Measurements from ENCODE around the gene FBXO4. TPM values are rescaled to one million over a fixed set of nuclear protein-coding genes. Genes with fewer than 3 reads are reported as not detected.
"Not testable (repeated sequence)": the region's sequence is repeated elsewhere in the genome, so short reads cannot be mapped to it uniquely, and the experiment has no call there.

The FBXO4 gene
- polyA plus RNA-seq, 6 donors from 2014 or later, result 14.5 to 34.9 (median 26.4) TPM

DNA sequence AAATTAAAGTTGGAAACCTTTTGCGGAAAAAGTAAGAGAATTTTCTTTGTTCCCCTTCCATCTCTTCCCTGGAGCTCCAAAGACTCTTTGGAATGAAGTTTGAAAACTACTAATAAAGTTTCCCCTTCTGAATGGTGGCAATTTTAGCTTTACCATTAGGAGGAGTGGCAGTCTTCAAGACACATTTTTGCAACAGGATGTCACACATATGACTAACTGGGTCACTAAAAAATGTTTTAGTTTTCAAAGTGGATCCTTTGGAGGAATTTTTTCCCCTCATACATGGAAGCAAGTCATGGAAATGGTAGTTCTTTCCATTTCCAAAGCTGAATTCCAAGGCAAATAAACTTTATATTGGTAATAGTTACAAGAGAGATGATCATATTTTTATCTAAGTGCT lies 15.6 kb downstream of the FBXO4 start:
- Mint-ChIP-seq H3K27me3 (no peaks in the 10 kb centered on the region), H3K4me3 (no peak overlapping the region), H3K27ac (no peak overlapping the region), H3K36me3 (peaks cover 0 to 17% of the 10 kb centered on the region in 2 donors), H3K4me1 (no peaks in the 10 kb centered on the region), H3K9me3 (no peaks in the 10 kb centered on the region)
- no peak for DNase-seq
- no peak for ATAC-seq (ENCODE audit: low read depth in 2 of 2)

DNA sequence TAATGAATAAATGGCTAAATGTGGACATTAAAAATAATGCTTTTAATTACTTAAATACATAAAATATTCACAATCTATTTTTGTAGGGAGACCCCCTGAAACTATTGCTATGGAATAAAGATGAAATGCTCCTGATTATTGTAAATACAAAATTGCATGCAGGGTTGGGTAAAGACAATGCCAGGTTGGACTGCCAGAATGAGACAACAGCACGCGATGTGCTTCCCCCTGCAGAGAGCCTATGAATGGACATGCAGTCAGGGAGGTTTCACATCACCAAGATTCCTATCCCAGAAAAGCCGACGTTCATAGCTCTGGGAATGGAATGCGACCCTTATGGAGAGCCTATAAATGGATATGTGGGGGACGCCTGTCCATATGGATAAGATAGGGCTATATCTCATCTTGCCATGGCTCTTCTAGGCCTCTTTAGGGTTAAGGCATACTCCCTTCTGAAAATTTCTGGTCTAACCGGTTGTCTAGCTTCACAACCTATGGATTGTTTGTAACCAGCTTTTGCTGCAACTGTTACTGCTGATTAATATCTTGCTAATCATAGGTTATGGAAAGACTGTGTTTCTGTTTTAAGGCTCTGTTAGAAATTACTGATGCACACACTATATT lies 20.4 kb downstream of the FBXO4 start:
- ATAC-seq (ENCODE audit: low read depth in 2 of 2); H3K4me1 Mint-ChIP-seq; H3K27me3 Mint-ChIP-seq; DNase-seq; H3K4me3 Mint-ChIP-seq; H3K36me3 Mint-ChIP-seq: not testable (repeated sequence)
- H3K27ac Mint-ChIP-seq, result peak overlapping the region in 1 of 6 donors; percentile 36
- peaks cover 0 to 20% (median 1%) of the 10 kb centered on the region in 7 donors for H3K9me3 Mint-ChIP-seq

DNA sequence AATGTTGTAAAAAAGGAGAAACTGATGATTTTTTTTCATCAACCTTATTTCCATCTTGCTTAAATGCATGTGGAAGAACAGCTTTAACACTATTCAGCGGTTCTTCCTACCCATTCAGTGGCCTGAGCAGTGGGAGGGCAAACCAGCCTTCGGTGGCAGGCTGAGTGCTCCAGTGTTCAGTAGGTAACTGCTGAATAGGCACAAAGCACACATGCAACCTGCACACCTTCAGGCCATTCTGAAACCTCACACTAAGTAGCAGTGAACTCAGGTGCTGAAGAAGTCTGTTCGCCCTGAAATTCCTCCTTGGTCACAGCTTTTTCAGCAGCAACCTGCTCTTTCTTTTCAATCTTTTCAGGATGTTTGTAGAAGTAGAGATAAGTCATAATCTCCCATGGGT lies 26.1 kb downstream of the FBXO4 start:
- Mint-ChIP-seq H3K4me3 (no peak overlapping the region), H3K9me3 (peaks cover 0 to 30% (median 2%) of the 10 kb centered on the region in 7 donors), H3K4me1 (no peaks in the 10 kb centered on the region), H3K36me3 (peaks cover 5 to 6% of the 10 kb centered on the region in 2 donors), H3K27ac (no peak overlapping the region), H3K27me3 (peaks cover 0 to 13% (median 9%) of the 10 kb centered on the region in 3 donors)
- no peak for ATAC-seq (ENCODE audit: low read depth in 2 of 2)
- DNase-seq, result no peak

DNA sequence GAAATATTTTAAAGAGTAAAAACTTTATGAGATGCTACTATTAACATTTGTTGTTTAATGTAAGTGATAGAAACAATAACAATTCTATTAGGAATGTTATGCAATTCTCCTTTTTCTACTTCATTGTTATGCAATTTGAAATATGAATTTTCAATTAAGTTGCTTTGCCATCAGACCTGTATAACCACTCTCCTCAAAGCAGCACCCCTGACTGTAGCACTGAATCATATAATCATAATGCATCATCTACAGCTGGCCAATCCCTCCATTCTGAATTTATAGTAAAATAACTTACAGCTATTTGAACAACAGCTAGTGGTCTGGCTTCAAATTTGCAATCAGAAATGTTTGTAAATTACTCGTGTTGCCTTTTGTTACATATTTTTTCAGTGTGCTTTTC lies 29.2 kb downstream of the FBXO4 start:
- H3K9me3 Mint-ChIP-seq, result peaks cover 6 to 33% (median 10%) of the 10 kb centered on the region in 7 donors
- DNase-seq, result no peak

DNA sequence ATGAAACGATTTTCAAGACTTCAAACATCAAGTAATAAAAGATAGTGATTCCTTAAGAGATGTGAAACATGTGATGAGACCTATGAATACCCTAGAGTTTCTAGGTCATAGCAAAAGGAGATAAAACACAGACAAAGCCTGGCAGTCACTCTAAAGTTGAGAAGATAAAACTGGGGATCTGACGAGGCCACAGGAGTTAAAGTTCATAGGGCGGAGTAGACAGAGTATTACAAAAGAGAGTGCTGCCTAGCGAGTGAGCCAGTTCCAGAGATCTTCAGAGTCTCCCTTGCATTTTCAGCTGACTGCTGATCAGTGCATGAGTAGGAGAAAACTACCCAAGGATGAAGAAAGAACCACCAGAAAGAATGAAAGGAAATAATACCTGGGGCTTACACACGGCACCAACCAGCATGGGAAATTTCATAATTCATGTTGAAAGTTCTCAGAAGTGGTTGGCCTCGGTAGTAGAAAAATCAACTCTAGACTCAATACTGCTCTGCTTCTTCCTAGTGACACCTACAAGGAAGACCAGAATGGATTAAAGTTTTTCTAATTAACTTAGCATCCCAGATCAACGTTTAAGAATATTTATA lies 30.4 kb downstream of the FBXO4 start:
- ATAC-seq (ENCODE audit: low read depth in 2 of 2), result no peak

More for the DNA sequence above, 29.2 kb downstream of the FBXO4 start:
- peaks cover 0 to 13% (median 9%) of the 10 kb centered on the region in 3 donors for H3K27me3 Mint-ChIP-seq
- no peak for ATAC-seq (ENCODE audit: low read depth in 2 of 2)
- no peaks in the 10 kb centered on the region for H3K4me1 Mint-ChIP-seq
- H3K4me3 Mint-ChIP-seq, result no peak overlapping the region
- H3K36me3 Mint-ChIP-seq, result peaks cover 4 to 13% of the 10 kb centered on the region in 2 donors
- no peak overlapping the region for H3K27ac Mint-ChIP-seq

DNA sequence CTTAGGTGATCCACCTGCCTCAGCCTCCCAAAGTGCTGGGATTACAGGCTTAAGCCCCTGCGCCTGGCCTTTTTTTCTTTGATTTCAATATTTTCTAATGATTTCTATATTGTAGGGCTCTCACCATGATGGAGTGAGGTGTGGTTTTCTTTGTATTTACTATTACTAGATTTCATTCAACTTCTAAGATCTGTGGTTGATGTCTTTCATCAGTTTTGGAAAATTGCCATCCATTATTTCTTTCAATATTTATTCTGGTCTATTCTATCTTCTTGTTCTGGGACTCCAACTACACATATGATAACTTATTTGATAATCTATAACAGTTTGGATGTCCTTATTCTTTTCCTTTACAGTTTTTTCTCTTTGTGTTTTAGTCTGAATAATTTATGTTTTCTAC lies 31.9 kb downstream of the FBXO4 start:
- Mint-ChIP-seq H3K9me3 (peaks cover 11 to 39% (median 32%) of the 10 kb centered on the region in 7 donors), H3K27ac (no peak overlapping the region), H3K36me3 (peaks cover 8 to 19% of the 10 kb centered on the region in 2 donors), H3K4me1 (no peaks in the 10 kb centered on the region), H3K4me3 (no peak overlapping the region), H3K27me3 (peaks cover 0 to 5% (median 0%) of the 10 kb centered on the region in 3 donors)
- no peak for DNase-seq
- ATAC-seq (ENCODE audit: low read depth in 2 of 2), result no peak

More for the DNA sequence above, 30.4 kb downstream of the FBXO4 start:
- no peak for DNase-seq
- no peaks in the 10 kb centered on the region for H3K4me1 Mint-ChIP-seq
- peaks cover 0 to 8% (median 6%) of the 10 kb centered on the region in 3 donors for H3K27me3 Mint-ChIP-seq
- peaks cover 8 to 17% of the 10 kb centered on the region in 2 donors for H3K36me3 Mint-ChIP-seq
- H3K9me3 Mint-ChIP-seq, result peaks cover 13 to 33% (median 19%) of the 10 kb centered on the region in 7 donors
- no peak overlapping the region for H3K4me3 Mint-ChIP-seq
- no peak overlapping the region for H3K27ac Mint-ChIP-seq

DNA sequence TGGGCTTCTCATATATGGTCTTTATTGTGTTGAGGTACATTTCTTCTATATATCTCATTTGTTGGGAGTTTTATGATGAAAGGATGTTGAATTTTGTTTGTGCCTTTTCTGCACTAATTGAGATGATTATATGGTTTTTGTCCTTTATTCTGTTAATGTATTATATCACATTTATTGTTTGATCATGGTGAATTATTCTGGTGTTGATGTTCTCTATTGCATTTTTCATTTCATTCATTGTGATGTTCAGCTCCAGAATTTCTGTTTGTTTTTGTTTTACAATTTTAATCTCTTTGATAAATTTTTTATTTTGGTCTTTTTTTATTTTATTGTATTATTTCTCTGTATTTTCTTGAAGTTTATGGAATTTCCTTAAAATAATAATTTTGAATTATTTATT lies 35.4 kb downstream of the FBXO4 start:
- H3K27me3 Mint-ChIP-seq, result peaks cover 0 to 1% (median 0%) of the 10 kb centered on the region in 3 donors
- peaks cover 17 to 19% of the 10 kb centered on the region in 2 donors for H3K36me3 Mint-ChIP-seq
- H3K4me3 Mint-ChIP-seq, result no peak overlapping the region
- no peak overlapping the region for H3K27ac Mint-ChIP-seq
- H3K4me1 Mint-ChIP-seq, result no peaks in the 10 kb centered on the region
- ATAC-seq (ENCODE audit: low read depth in 2 of 2), result no peak
- peaks cover 11 to 53% (median 38%) of the 10 kb centered on the region in 7 donors for H3K9me3 Mint-ChIP-seq
- DNase-seq, result no peak

DNA sequence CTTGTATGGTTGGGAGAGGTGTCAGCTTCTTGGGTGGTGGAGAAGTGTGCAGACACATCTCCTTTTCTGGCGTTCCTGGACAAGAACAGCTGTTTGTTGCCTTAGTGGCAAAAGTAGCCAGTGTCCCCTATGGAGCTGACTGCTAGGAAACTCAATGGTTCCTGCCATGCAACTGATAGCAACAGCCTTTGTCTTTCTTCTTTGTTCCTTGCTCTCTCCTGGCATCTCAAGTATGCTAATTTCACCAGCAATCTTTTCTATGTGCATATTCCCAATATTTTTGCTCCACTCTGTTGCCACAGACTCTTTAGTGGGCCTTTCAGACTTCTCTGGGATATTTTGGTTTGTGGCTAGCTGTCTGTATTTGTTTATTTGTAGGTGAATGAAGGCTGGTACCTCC lies 36.7 kb downstream of the FBXO4 start:
- DNase-seq, result no peak
- Mint-ChIP-seq H3K9me3 (peaks cover 11 to 58% (median 40%) of the 10 kb centered on the region in 7 donors), H3K27me3 (no peaks in the 10 kb centered on the region), H3K4me3 (no peak overlapping the region), H3K4me1 (no peaks in the 10 kb centered on the region), H3K27ac (no peak overlapping the region), H3K36me3 (peaks cover 17 to 19% of the 10 kb centered on the region in 2 donors)
- ATAC-seq (ENCODE audit: low read depth in 2 of 2), result no peak

DNA sequence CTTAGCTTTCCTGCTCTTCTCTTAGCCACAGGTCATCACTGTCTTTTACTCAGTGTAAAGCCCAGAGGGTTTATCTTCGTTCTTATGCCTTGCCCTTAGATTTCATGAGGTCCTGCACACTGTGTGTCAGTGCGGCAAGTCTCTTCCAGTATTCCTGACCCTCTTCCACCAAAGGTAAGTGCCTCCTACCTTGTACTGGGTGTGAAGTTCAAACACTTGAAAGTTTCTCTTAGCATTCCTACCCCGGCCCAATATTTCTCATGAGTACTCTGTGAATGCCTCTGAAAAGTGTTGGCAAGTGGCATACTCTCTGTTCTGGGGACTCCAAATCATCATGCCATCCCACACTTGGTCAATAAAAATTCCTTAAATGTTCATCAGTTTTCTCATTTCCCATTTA lies 37.4 kb downstream of the FBXO4 start:
- Mint-ChIP-seq H3K9me3 (peaks cover 11 to 58% (median 38%) of the 10 kb centered on the region in 7 donors), H3K36me3 (peaks cover 17 to 19% of the 10 kb centered on the region in 2 donors), H3K4me1 (no peaks in the 10 kb centered on the region), H3K4me3 (no peak overlapping the region), H3K27me3 (peaks cover 3 to 7% (median 6%) of the 10 kb centered on the region in 3 donors), H3K27ac (no peak overlapping the region)
- DNase-seq, result no peak
- ATAC-seq (ENCODE audit: low read depth in 2 of 2), result no peak

DNA sequence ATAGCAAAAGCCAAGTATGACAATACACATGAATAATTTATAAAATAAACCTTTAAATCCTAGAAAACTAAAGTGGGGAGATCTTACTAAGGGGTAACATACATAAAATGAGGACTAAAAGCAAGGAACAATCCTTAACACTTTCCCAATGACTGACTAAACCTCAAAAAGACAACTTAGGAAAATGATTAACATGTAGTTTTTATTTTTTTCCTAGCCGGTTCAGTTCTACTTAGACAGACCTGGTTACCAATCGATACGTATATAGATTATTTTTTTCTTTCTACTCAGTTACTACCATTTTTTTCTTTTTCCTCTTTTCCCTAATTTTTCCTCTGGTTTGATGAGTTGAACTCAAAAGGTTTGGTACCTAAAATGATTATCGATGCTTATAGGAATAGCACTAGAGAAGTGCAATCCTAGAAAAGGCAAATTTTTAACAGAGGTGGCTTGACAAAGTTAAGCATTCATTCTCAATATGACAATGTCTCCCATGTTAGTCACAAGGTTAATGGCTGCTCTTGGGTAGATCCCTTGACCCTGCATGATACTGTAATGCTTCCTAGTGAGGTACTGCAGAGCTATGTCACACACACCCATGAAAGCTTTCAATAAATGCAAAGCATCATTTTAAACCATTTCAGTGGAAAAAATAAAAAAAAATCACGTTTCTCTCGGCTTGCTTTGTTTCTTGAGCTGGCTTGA lies 41.5 kb downstream of the FBXO4 start:
- no peak for DNase-seq
- no peak overlapping the region for H3K27ac Mint-ChIP-seq
- H3K27me3 Mint-ChIP-seq, result peaks cover 9 to 13% (median 11%) of the 10 kb centered on the region in 3 donors
- no peak overlapping the region for H3K4me3 Mint-ChIP-seq
- H3K9me3 Mint-ChIP-seq, result peaks cover 8 to 46% (median 20%) of the 10 kb centered on the region in 7 donors
- no peaks in the 10 kb centered on the region for H3K4me1 Mint-ChIP-seq
- peaks cover 7 to 9% of the 10 kb centered on the region in 2 donors for H3K36me3 Mint-ChIP-seq
- ATAC-seq (ENCODE audit: low read depth in 2 of 2), result no peak

DNA sequence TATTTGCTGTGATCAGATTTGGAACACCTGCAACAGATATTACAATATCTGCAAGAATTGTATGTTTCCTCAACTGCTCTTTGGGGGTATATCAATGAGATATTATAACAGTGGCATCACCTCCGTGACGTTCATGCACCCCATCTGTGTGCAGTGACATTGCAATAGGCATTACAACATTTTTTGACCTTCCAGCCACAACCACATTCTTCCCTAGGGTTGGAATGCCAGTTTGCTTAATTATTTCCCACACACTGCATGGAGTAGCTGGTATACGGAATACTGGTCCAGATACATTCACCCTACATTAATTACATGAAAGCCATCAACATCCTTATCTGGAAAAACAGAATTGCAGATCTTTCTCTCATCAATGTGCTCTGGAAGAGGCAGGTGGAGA lies 42.3 kb downstream of the FBXO4 start:
- peaks cover 6 to 7% of the 10 kb centered on the region in 2 donors for H3K36me3 Mint-ChIP-seq
- H3K27ac Mint-ChIP-seq, result no peak overlapping the region
- H3K4me3 Mint-ChIP-seq, result no peak overlapping the region
- H3K9me3 Mint-ChIP-seq, result peaks cover 8 to 37% (median 15%) of the 10 kb centered on the region in 7 donors
- H3K27me3 Mint-ChIP-seq, result peaks cover 9 to 13% (median 11%) of the 10 kb centered on the region in 3 donors
- ATAC-seq (ENCODE audit: low read depth in 2 of 2) (no peak), DNase-seq (no peak)
- H3K4me1 Mint-ChIP-seq, result no peaks in the 10 kb centered on the region

DNA sequence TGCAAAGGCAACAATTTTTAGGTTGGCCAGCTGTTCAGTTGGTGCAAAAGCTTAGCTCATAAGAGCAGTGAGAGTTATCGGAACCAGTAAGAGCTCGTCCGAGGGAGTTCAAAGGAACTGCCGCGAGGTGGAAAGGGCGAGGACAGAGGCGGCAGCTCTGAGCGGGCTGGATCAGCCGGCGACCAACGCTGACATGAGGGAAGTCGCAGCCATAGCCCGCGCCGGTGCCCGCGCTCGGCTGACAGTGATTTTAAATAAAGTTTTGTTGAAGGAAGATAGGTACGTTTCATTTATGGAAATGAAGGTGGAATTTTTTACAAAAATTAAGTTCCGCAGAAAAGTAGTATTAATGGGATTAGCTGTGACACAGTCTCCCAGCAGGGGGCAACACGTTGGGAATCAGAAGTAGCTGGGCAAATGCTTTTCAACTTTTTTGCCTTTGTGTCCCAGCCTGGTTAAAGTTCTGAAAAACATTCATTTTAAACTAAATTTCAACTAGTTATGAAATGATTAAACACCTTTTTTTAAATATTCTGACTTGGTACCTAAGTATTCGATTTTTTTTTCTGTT lies 43.2 kb downstream of the FBXO4 start:
- peaks cover 0 to 7% of the 10 kb centered on the region in 2 donors for H3K36me3 Mint-ChIP-seq
- H3K27me3 Mint-ChIP-seq, result peaks cover 9 to 13% (median 11%) of the 10 kb centered on the region in 3 donors
- no peaks in the 10 kb centered on the region for H3K4me1 Mint-ChIP-seq
- H3K4me3 Mint-ChIP-seq, result no peak overlapping the region
- H3K27ac Mint-ChIP-seq, result no peak overlapping the region
- peaks cover 8 to 30% (median 11%) of the 10 kb centered on the region in 7 donors for H3K9me3 Mint-ChIP-seq
- no peak for ATAC-seq (ENCODE audit: low read depth in 2 of 2)
- no peak for DNase-seq

DNA sequence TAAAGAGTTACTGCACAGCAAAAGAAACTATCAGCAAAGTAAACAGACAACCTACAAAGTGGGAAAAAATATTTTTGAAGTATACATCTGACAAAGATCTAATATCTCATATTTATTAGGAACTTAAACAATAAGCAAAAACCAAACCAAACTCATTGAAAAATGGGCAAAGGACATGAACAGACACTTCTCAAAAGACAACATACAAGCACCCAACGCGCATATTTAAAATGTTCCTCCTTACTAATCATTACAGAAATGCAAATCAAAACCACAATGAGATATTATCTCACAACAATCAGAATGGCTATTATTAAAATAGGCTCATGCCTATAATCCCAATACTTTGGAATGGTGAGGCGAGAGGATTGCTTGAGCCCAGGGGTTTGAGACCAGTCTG lies 48.0 kb downstream of the FBXO4 start:
- Mint-ChIP-seq H3K36me3 (peaks cover 0 to 3% of the 10 kb centered on the region in 2 donors), H3K27ac (no peak overlapping the region), H3K27me3 (peaks cover 1 to 10% (median 1%) of the 10 kb centered on the region in 3 donors), H3K4me3 (no peak overlapping the region), H3K9me3 (peaks cover 4 to 20% (median 11%) of the 10 kb centered on the region in 7 donors), H3K4me1 (no peaks in the 10 kb centered on the region)
- DNase-seq (no peak), ATAC-seq (ENCODE audit: low read depth in 2 of 2) (no peak)

Measured in naive B cell (primary cell).